Forelimb muscle (tissue), 1 donor: ENCODE results near the gene MMP2. TPM values are rescaled to one million over a fixed set of nuclear protein-coding genes. Genes with fewer than 3 reads are reported as not detected.

Experiments
- DNase-seq: peaks from one replicate; pipeline ENCODE4 v3.0.0-alpha.2; 2013; ENCODE audit warnings: low read depth
- polyA plus RNA-seq: library from polyadenylated mRNA; unstranded; fragments of 120-200 nt; gene quantifications from one replicate; pipeline ENCODE4 v1.2.1, GENCODE V29; 2013; ENCODE audit not compliant: insufficient read length

Gene MMP2
- 440 TPM for polyA plus RNA-seq

GRCh38 chr16:55478827-55479429 is at the start of gene MMP2:
TSS of gene MMP2 (plus strand) at chr16:55479198. CDS start at chr16:55479480, 282 bp downstream.
- DNase-seq = no peak

DNA sequence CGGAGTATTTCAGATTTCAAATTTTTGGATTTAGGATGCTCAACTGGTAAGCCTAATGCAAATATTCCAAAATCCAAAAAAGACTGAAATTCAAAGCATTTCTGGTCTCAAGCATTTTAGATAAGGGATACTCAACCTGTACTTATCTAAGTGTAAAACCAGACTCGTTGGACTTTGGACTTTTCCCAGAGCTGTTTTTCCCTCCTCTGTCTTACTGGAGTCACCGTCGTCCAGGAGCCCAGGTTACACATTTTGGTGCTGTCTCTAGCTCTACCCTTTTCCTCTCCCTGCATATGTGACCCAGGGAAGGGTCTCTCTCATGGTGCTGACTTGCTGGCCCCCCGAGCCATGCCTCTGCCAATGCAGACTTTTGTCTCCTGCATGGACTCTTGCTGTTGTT is 46.0 kb upstream of the MMP2 start:
- DNase-seq = no peak

DNA sequence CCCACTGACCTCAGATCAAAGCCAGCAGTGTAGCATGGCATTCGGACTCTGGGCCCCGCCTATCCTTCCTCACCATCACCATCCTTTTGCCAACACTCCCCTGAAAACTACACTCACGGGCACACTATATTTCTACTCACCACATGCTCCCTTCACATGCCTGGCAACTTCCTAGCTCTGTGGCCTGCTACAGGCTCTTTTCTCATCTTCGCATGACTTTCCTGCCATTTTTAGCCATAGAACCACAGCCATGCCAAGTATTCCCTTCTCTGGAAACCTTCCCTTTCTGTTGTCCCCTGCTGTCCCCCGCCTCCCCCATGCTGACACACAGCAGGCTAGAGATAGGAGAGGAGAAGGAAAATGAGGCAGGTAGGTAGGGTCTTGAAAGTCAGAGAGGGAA is 45.5 kb upstream of the MMP2 start:
- no peak for DNase-seq

GRCh38 chr16:55434000-55434399 is 45.0 kb upstream of the MMP2 start:
- no peak for DNase-seq

DNA sequence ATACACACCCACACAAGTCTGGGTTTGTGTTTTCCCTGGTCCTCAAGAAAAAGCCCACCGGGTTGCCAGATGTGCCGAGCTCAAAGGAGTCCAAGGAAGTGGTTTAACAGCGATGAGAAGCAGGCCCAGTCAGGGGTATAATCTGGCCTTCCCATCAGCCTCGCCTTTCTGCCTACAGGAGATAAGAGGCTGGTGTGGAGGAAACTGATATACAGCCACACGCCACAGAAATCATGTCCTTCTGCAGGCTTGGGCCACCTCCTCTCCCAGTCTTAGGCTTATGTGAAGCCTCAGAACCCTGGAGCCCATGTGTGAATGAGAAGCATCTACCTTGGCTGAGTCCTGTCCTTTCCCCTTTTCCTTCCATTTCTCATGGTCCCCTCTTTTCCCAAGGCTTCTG is 43.6 kb upstream of the MMP2 start:
- DNase-seq = no peak

DNA sequence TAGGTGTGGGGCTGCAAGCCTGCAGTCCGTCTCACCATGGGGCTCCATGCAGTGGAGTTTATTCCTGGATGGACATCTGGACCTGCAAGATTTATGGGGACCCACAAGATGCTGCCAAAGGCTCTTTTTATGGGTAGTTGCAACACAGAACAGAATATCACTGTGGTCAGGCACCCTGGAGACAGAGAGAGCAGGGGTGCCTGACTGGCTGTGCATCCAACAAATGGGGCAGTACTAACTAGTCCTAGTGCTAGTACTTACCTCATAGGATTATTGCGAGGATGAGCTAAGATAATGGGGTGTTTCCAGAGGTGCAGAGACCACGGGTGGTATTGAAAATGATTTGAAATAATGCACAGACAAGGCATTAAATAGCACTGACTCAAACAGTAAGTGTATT is 42.4 kb upstream of the MMP2 start:
- no peak for DNase-seq

DNA sequence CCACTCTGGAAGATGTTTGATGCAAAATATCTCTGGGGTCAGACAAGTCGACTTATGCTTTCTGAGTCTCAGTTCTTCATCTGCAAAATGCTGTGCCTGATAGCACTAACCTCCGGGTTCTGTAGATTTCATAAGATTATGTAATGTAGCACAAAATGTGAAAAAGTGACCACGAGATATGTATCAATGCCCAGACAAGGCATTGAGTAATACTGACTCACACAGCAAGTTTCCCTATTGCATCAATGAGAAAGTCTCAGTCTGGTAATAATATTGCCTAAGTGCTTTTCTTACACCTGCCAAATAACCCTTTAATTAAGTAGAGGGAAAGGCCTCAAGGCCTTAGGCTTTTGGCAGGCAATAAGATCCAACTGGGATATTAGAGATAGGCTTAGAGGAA is 41.4 kb upstream of the MMP2 start:
- no peak for DNase-seq

DNA sequence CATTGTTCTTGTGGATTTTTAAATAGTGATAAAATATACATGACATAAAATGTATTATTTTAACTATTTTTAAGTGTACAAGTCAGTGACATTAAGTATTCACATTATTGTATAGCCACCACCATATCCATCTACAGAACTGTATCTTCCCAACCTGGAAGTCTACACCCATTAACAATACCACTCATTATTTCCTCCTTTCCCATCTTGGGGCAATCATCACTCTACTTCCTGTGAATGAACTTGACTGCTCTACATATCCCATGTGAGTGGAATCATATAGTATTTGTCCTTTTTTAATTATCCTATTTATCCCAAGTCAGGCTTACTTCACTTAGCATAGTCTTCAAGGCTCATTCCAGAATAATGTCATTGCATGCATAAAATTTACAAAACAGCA is 40.7 kb upstream of the MMP2 start:
- no peak for DNase-seq

DNA sequence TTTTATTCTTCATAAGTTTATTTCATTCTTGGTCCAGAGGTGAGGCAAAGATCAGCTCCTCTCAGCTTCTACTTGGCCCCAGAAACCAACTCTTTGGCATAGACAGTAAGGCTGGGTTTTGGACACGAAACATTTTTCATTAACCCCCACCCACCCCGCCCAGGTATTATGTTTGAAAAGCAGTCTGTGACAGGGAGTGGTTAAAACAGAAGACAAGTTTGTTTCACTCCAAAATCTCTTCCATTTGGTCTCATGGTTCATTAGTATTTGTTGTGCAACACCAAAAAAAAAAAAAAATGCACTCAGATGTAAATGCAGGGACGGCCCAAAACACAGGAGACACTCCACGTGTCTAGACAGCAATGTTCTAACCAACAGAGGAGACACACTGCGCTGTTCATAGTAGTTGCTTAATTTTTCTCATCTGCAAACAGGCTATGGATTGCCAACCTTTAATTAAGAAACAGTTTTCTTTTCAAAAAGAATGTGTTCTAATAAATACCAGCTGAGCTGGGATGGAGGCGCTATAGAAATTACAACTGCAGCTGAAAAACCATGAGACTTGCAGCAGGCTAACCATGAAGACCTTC is 39.8 kb upstream of the MMP2 start:
- DNase-seq = no peak

DNA sequence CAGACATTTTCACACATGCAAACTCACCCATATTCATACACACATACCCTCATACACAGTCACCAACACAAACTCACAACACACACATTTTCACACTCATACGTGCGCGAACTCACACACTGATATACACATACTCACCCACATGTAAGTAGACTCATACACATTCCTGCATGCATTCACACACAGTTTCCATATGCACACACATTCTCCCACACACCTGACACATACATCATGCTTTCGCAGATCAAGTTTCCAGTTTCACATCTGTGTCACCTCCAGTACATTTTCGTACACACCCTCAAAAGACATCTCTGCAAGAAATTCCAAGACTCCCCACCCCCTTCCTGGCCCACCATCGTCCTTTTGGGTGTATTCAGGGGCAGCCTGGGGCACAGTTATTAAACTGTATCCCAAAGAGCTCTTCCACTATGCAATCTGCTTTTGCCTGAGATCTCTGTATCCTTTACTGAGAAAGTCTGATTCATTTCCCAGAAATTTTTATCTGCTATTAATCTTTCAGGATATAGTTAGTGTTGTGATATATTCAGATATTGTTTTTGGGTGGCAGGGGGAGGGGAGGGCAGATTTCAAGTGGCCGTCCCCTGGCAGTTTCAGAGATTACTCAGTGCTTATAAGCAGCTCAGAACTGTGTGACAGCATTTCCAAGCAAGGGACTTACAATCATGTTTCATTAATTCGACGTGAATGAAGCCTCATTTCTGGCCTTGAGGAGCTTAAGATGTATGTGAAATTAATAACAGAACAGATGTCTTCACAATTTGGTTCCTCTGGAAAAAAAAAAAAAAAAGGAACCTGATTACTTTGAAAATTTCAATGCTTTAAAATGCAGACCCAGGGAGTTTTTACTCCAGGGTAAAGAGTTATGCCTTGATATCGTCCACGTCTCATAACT is 35.3 kb upstream of the MMP2 start:
- DNase-seq = no peak

DNA sequence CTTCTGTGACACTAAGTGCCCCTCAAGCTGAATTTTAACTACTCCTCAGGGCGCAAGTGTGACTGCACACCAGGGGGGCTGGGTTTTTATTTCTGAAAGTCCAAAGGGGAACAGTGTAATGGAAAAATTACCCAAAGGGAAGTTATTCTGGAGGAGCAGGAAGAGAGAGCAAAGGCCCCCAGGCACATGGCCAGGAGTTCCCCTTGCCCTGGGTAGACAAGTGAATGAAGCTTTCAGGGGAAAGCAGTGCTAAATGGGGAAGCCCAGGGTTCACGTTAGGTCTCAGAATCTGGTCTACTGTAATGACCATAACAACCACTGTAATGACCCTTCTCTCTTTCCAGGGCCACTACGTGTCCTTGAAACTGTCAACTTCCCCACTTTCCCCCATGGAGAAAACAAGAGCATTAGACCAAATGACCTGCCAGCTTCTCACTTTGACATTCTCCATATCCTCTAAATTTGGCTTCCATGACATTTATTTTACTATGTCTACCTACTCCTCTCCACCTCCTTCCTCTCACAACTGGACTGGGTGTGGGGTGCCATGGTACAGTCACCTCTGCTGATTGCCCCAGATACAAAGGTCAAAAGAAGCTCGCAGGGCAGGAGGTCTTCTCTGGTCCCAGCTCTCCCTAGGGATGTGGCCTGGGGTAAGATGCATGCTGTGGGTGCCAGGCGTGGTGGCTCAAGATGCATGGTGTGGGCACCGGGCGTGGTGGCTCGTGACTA is 34.1 kb upstream of the MMP2 start:
- DNase-seq = peak; percentile 19

GRCh38 chr16:55447231-55447630 is 31.8 kb upstream of the MMP2 start:
- DNase-seq = no peak

DNA sequence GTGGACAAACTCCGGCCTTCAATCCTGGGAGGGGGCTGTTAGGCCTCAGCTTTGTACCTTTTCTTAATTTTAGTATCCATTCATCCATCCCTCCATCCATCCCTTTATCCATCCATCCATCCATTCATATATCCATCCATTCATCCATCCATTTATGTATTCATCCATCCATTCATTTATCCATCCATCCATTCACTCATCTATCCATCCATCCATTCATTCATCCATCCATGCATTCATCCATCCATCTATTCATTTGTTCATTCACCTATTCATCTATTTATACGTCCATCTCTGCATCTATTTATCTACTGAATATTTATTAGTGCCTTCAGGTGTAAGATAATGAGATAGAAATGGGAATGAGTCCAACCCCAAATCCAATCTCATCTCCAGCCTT is 26.0 kb upstream of the MMP2 start:
- no peak for DNase-seq

DNA sequence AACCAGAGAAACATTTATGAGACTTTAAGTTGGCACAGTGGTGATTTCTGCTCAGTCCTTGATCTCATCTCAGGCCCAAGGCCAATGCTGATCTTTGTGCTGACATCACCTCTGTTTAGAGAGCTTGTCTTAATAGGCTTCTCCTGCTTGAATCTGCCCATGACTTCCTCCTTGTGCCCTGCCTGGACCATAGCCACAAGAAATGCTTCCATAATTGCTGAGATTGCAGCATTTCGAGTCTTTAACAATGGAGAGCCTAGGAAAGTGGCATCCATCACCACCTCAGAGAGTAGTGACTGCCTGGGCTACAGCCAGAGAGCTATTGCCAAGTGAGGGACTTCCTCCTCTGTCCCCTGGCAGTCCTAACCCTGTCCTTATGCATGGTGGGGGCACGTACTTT is 25.1 kb upstream of the MMP2 start:
- no peak for DNase-seq

DNA sequence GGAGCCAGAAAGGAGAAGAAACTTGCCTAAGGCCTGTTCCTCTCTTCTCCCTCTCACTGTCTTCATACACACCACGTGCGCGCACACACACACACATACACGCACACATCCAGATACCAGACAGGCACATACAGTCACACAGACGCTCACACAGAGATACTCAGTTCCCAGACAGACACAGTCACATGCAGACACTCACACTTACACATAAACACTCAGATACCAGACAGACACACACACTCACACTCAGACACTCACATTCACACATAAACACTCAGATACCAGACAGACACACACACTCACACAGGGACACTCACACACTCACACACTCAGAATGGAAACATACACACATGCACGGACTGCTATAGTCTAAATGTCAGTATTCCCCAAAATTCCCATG is 24.1 kb upstream of the MMP2 start:
- no peak for DNase-seq

DNA sequence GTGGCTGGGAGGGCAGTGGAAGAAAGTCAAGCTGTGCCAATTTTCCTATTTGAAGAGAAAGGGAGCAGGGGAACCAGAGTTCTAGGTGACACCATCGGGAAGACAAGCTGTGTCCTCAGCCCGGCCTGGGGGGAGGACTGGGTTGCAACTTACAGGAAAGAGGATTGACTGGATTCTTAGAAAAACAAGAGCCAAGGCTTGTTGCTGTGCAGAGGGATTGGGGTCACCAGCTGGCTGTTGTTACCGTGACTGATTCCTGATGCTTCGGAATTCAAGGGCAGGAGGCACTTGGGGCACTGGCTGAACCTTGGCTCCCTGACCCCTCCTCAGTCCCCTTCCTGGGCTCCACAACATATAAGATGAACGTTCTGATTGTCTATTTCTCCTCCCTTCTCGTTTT is 16.8 kb upstream of the MMP2 start:
- DNase-seq = no peak

DNA sequence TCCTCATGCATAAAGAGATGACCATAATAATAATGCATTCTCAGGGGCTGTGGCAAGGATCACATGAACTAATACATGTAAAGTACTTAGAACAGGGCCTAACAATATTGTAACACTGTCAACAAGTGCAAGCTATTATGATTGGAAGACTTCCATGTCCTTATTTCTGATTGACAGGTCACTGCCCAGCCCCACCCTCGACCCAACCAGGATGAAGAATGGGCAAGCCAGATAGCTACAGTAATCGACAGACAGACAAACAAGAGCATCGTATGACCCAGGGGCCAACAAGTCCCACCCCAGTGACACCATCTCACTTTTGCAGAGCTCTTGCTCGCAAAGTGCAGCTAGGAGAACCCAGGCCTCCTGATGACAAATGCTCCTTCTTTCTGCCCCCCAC is 14.6 kb upstream of the MMP2 start:
- no peak for DNase-seq

DNA sequence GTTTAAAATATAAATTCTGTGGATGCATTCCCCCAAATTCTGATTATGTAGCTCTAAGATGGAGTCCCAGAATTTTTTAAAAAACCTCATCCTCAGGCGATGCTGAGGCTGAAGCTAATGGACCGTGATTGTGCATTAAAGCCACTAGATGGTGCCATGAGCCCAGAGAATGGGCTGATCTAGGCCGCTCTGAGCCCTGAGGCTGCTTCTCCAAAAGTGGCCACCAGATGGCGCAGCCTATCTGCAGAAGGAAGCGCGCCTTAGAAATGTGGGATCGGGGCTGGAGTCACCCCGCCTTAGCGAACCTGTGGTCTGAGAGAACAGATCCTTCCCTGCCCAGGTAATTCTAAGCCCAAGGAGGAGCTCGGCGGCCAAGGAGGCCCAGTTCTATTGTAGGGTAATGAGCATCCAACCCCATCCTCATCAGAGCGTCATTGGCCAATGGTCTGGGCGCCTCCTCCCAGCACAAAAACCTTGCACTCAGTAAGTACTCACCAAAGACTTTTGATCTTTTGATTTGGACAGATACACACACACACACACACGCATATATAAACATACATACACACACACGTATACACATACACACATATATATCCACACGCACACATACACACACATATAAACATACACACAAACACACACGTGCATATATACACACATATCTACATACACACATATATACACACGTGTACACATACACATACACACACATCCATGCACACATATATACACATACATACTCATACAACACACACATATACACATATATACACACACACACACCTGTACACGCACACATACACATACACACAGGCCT is 13.7 kb upstream of the MMP2 start:
- peak; percentile 73 for DNase-seq

DNA sequence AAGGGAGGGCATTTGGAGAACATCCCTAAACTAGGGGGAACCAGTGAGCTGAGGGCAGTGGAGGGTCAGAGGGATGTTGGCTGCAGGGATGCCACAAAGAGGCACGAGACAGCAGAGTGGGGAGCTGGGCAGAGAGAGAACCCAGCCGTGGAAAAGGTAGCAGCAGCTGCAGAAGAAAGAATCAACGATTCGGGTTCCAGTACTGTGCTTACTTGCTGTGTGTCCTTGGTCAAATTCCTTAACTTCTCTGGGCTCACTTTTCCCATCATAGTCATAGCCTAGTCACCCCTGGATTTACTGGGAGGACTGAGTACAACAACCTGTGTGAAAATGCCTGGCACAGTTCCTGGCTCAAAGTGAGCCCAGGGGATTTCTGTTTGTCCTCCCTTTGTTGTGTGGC is 12.8 kb upstream of the MMP2 start:
- DNase-seq = no peak

DNA sequence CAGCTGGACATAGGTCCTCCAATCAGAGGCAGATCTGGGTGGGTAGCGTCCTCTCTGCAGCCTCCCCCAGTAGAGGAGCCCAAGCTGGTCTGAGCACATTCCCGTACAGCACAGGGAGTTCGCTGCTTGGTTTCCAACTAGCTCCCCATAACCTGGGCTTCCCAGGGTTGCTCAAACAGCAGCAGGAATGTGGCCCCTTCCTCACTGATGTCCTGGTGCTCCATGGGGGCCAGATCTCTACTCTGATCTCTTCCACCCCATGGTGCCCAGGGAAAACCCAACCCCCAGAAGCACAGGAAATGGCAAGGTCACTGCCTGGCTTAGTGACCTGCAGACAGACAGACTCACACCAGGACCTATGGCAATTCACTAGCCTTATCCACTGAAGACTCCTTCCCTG is 11.1 kb upstream of the MMP2 start:
- no peak for DNase-seq

- DNase-seq = no peak
These were observed 10.5 kb upstream of the MMP2 start for GRCh38 chr16:55468352-55468990.
